GM18951 (cell line): ENCODE results near the gene ANAPC16.
A peak's percentile ranks its signal among the peaks of the same experiment; 100 is the strongest.

Source experiments
- POLR2A ChIP-seq: IDR thresholded peaks from 4 replicates; pipeline ENCODE4 v1.6.1; 2011; ENCODE audit warnings: mild to moderate bottlenecking; ENCODE audit not compliant: insufficient read length, insufficient read depth; ENCODE audit errors: extremely low read depth
- in situ Hi-C: fragments of 300-500 bp; cut with MboI; formaldehyde crosslinking; loops from one replicate; pipeline ENCODE4 v1.12.0; 2022; ENCODE audit warnings: low sequenced_read_pairs, mixed read lengths, inconsistent platforms; ENCODE audit not compliant: unreplicated experiment

ANAPC16 gene

DNA sequence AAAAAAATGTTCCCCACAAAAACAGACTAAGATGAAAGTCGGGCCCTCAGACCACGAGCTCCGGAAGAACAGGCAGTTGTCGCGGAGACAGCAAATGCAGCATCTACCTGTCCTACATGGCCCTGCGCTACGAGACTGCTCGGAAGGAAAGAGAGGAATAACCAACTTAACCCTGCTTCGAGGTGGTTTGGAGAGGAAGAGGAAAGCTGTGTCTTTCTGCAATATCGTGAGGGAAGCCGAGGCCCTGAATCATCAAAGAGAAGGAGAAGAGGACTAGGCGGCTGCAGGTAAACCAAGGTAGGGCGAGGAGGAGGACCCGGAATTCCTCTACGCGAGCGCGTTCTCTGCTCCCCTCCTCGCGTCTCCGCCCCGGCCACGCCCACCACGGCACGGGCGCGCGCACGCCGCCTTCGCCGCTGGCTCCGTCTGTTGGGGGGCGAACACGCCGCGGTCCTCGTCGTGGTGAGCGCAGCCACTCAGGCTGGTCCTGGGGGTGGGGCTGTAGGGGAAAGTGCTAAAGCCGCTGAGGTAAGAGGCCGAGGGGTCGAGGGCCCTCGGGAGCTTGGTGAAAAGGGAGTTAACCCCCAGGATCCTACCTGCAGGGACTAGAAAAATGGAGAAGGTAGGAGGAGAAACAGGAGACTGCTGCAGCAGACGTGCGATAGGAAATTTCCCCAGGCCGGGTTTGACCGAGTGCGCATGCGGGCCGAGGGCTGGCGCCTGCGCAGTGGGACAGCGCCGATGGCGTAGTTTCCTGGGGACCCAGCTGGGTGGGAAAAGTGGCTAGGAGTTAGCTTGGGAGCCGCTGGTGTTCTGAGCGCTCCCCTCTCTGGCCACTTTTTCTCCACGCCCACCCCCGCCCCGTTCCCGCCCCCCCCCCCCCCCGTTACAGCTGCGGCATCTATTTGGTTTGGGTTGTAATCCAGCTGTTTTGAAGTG lies at the start of gene ANAPC16, which contains the start of gene ASCC1:
Gene ANAPC16 (plus strand): TSS at position 402 of the 939 bp plus-strand sequence. CDS start 7,903 bp downstream, outside the sequence.
Gene ASCC1 (minus strand): TSS at position 666 of the 939 bp plus-strand sequence. CDS start 2,978 bp downstream, outside the sequence.
- in situ Hi-C loops: loop anchor here (10.0 kb wide), 1 partner anchor 119 kb away; no protein-coding TSS in a partner anchor
- peak; percentile 99 for TF ChIP-seq POLR2A

GRCh38 chr10:72167118-72167517 lies 48.7 kb upstream of the ANAPC16 start:
- in situ Hi-C loops: no loop called here
- no peak for TF ChIP-seq POLR2A

DNA sequence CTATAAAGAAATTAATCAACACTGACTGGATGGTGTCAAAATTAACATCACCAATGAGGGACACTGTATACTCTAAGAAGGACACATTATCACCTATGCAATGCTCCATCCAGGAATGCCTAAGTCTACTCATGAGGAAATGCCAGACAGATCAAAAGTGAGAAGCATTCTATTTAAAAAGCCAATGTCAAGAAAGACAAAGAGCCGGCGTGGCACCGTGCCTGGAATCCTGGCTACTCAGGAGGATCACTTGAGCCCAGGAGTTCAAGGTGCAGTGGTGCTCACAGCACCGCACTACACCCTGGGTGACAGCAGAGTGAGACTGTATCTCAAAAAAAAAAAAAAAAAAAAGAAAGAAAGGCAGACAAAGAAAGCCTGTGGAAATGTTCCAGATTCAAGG lies 45.5 kb upstream of the ANAPC16 start:
- no peak for TF ChIP-seq POLR2A
- in situ Hi-C loops: no loop called here

DNA sequence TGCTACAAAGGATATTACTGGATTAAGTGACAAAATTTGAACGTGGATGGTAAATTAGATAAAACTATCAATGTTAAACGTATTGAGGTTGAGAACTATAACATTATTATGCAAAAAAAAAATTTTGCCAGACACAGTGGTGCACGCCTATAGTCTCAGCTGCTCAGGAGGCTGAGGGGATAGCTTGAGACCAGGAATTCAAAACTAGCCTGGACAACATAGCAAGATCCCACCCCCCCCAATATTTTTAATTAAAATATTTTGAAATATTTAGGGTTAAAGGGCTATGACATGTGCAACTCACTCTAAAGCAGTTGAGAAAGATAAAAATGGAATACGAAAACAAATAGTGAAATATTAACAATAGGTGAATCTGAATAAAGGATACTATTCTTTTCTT lies 45.1 kb upstream of the ANAPC16 start:
- in situ Hi-C loops: no loop called here
- no peak for TF ChIP-seq POLR2A

DNA sequence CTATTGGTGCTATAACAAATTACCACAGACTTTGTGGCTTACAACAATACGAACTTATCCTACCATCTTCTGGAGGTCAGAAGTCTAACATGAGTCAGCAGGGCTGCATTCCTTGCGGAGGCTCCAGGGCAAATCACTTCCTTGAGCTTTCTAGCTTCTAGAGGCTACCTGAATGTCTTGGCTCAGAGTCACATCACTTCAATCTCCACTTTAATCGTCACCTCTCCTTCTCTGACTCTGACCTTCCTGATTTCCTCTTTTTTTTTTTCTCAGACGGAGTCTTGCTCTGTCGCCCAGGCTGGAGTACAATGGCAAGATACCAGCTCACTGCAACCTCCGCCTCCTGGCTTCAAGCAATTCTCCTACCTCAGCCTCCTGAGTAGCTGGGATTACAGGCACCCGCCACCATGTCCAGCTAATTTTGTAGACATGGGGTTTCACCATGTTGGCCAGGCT lies 44.6 kb upstream of the ANAPC16 start:
- TF ChIP-seq POLR2A: no peak
- in situ Hi-C loops: no loop called here

- no peak for TF ChIP-seq POLR2A
- in situ Hi-C loops: no loop called here
Measured at GRCh38 chr10:72173262-72173618, 42.6 kb upstream of the ANAPC16 start.

- no peak for TF ChIP-seq POLR2A
- in situ Hi-C loops: no loop called here
Measured at GRCh38 chr10:72173619-72174296, 42.1 kb upstream of the ANAPC16 start.

GRCh38 chr10:72174297-72174662 lies 41.5 kb upstream of the ANAPC16 start:
- TF ChIP-seq POLR2A: no peak
- in situ Hi-C loops: no loop called here

DNA sequence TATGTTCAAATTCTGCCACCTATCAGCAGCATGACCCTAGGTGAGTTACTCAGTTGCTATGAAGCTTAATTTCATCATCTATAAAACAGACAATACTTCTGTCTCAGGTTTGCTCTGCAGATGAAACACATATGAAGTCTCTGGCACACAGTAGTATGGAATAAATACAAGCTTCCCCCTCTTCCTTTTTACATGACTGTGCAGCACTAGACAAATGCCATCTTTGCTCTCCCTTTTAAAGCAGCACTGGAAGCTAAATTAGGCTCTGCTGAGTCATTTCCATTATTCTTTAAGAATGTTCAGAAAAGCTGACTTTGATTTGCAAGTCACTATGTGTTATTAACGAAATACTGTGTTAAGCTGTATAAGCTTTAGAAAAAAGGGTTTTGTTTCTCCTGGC lies 40.7 kb upstream of the ANAPC16 start:
- in situ Hi-C loops: no loop called here
- TF ChIP-seq POLR2A: no peak

DNA sequence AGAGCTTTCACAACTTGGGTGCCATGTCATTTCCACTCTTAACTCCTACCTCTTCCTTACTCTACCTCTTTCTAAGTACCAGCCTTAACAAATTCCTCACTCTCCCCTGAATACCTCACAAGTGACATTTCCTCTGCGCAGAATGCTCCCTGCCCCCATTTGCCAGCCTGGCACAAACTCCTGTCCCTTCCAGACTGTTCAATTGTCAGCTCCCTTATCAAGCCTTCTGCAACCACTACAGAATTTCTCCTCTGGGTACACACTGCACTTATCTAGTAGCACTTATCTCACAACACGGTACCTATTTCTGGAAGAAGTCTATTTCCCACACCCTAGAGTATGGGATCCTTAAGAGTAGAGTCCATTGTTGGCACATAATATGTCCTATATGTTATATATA lies 39.1 kb upstream of the ANAPC16 start:
- no peak for TF ChIP-seq POLR2A
- in situ Hi-C loops: no loop called here

- in situ Hi-C loops: no loop called here
- TF ChIP-seq POLR2A: no peak
Measured at GRCh38 chr10:72177454-72177853, 38.4 kb upstream of the ANAPC16 start.

GRCh38 chr10:72184156-72184555 lies 31.7 kb upstream of the ANAPC16 start:
- TF ChIP-seq POLR2A: no peak
- in situ Hi-C loops: no loop called here

- no peak for TF ChIP-seq POLR2A
- in situ Hi-C loops: no loop called here
Measured at GRCh38 chr10:72186258-72186981, 29.4 kb upstream of the ANAPC16 start.
